Measurements from ENCODE around the gene NPY5R. TPM values are rescaled to one million over a fixed set of nuclear protein-coding genes. Genes with fewer than 3 reads are reported as not detected.

Gene NPY5R
- total RNA-seq, 1 donor from 2014 or later, result not detected

DNA sequence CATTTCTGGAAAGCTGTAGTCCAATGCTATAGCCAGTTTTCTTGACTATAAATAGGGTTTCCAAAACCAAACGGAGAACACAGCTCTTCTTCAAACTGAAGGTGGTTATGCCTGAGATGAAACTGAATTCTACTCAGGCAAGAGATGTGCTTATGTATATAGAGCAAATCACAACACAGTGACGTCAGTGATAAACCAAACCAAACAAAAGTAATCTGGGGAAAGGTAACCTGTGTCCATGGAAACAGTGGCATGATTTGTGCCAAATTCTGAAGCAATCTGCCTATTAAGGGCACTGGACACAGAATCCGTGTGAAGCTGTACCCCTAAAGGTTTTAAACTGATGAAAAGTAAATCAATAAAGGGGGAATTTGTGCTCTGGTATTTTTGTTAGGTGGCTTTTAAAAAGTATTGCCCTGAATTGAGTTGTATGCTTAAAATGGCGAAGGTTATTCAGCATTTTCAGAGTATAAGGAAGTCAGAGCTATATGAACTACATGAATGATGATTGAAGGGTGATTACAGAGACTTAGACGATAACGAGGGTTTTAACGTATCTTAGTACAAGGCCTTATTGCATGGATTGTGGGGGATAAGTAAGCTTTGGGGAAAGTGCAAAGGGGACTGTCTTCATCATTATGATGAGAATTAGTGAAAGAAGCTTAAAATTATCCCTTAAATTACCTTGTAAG, 38.6 kb downstream of the NPY5R start:
- intact Hi-C loops (cut with DNase I), result no loop called here

DNA sequence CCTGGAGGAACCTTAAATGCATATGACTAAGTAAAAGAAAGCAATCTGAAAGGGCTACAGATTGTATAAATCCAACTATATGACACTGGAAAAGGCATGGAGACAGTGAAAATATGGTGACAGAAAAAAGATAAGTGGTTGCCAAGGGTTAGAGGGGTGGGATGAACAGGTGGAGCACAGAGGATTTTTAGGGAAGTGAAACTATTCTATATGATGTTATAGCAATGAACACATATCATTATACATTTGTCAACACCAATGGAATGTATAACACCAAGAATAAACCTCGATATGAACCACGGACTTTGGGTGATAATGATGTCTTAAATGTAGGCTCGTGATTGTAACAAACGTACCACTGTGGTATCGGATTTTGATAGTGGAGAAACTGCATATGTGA, 40.7 kb downstream of the NPY5R start:
- no peak for DNase-seq (ENCODE audit: low spot score)
- intact Hi-C loops (cut with DNase I), result no loop called here

More for the DNA sequence above, 38.6 kb downstream of the NPY5R start:
- DNase-seq (ENCODE audit: low spot score), result no peak

DNA sequence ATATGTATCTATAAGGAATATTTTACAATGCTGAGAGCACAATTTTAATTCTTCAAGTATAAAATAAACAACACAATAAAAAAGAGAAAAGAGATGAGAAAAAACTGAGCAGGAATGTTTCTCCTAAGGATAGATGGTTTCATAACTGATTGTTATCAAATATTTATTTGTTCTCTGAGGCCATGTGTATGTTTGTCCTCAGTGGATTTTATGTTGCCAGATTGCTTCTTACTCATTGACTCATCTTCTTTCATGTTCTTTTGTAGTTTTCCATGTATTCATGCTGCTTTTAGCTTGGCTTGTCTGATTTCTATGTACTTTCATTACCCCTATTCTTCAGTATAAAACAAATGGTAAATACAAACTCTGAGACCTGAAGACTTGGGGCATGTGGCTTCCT, 41.2 kb downstream of the NPY5R start:
- DNase-seq (ENCODE audit: low spot score), result no peak
- intact Hi-C loops (cut with DNase I), result no loop called here

DNA sequence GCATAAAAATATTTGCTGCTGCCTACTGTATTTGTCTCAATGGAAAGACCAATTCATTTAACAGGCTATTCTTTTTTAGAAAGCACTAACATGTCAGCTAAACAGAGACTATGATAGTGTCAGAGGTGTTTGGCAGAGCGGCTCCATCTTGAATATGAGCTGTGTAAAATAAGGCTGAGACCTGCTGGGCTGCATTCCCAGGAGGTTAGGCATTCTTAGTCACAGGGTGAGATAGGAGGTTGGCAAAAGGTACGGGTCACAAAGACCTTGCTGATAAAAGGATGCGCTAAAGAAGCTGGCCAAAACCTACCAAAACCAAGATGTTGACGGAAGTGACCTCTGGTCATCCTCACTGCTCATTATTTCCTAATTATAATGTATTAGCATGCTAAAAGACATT, 41.8 kb downstream of the NPY5R start:
- no peak for DNase-seq (ENCODE audit: low spot score)
- intact Hi-C loops (cut with DNase I), result no loop called here

DNA sequence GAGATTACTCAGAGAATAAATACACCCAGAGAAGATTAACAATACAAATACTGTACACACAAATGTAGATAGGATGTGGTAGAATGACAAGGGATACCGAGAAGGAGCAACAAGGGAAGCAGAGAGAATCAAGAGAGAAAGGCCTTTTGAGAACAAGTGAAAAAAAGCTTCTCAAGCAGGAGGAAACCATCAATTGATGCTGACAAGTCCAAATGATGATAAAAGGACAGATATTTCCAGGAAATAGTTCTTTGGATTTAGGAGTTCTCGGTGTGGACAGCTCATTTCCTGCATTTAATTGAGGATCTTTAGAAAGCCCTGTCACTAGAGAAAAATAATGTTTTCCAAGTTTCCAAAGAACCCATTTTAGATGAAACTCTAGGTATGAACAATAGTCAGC, 48.1 kb downstream of the NPY5R start:
- no peak for DNase-seq (ENCODE audit: low spot score)
- intact Hi-C loops (cut with DNase I), result no loop called here

DNA sequence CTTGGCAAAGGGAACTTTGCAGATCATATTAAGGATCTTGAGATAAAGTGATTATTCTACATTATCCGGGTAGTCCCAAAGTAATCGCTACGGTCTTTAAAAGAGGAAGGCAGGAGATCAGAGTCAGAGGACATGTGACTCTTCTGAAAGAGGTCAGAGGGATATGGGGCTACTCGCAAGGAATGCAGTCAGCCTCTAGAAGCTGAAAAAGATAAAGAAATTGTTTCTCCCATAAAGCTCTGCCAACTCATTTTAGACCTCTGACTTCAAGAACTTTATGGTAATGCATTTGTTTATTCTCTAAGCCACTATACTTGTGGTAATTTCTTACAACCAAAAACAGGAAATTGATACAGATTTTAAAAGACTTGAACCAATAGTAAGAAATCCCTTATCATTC, 48.6 kb downstream of the NPY5R start:
- no peak for DNase-seq (ENCODE audit: low spot score)
- intact Hi-C loops (cut with DNase I), result no loop called here

DNA sequence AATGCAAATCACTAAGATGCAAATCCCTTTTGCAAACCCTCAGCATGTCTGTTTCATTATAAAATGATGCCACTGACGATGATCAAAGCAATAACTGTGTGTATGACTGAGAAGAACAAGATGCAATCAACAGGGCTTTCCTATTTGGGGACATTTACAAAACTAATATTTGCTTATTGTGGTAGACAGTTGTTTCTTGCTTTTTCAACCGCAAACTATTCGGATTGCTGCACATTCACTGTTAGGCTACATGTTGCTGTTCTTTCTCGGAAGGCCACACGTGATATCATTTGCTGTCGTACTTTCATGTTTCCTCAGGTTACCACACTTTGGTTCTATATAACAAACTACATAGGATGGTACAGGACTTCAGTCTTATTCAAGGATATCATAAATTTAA, 49.8 kb downstream of the NPY5R start:
- intact Hi-C loops (cut with DNase I), result no loop called here
- no peak for DNase-seq (ENCODE audit: low spot score)

DNA sequence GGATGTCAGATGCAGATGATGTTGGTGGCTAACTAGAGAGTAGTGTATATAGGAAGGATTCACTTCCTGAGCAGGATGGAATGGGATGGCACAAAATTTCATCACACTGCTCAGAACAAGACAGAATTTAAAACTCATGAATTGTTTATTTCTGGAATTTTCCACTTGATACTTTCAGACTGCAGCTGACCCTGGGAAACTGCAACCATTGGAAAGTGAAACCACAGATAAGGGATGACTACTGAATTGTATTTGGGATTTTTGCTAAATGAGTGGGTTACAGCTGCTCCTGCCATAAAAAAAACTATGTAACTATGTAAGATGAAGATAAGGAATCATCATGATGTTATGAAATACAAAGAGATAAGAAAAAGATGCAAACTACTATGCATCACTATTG, 51.4 kb downstream of the NPY5R start:
- intact Hi-C loops (cut with DNase I), result no loop called here
- no peak for DNase-seq (ENCODE audit: low spot score)

DNA sequence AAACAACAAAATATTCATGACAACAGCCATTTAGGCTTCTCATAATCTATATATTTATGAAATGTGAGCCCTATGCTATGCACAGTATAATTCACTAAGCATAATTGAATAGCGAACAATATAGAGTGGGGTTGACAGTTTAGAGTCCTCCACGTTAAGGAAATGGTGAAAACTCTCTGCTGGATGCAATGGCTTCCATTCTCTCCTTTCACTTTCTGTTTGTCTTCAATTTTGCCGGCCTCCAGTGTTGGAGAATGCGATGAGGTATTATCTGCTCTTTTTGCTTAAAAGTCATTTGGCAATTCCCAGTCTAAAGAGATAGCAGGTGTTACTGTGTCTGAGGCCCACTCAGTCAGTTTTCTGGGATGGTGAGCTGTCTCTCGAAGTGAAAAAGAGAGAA, 52.1 kb downstream of the NPY5R start:
- DNase-seq (ENCODE audit: low spot score), result no peak
- intact Hi-C loops (cut with DNase I), result no loop called here

DNA sequence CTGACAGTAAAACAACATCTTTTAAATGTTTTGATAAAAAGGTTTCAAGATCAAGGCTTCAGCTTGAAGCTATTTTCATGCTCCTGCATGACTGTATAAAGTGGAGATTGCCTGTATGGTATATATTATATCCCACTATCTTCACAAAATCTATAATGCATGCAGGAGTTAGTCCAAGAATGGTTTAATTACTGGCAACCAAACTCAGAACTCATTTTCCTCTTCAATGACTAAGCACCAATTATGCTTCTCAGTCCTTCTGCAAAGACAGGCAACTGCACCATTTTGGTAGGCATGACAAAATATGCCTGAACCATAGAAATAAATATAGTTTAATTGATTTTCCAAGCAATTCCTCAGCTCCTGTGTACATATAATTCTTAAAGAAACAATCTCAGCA, 54.5 kb downstream of the NPY5R start:
- intact Hi-C loops (cut with DNase I), result no loop called here
- DNase-seq (ENCODE audit: low spot score), result no peak

DNA sequence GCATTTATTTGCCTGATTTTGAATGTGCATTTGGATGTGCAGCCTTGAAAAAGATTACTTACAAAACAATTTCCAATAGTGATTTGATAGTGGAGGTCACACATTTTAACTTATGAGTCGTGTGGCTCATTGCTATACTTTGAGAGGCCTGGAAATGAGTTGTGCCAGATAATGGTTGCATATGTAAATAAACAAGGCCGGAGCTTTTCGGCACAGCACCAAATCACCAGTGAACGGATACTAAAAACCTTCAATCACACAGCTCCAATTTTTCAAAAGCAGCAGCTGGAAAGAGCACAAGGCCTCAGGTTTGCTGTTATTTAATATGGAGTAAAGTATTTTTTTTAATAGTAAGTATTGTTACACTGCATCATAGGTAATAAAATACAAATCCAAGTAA, 57.2 kb downstream of the NPY5R start:
- intact Hi-C loops (cut with DNase I), result no loop called here
- no peak for DNase-seq (ENCODE audit: low spot score)

Other genes with a start within 250 kb of the NPY5R start
- 12.4 TPM for gene NAF1, start 177.0 kb upstream of the NPY5R start, total RNA-seq
- gene NPY1R, start 11.3 kb upstream of the NPY5R start, total RNA-seq, result 1.6 TPM
- not detected for gene TKTL2, start 129.9 kb downstream of the NPY5R start, total RNA-seq
- 12.3 TPM for gene TMA16, start 150.8 kb downstream of the NPY5R start, total RNA-seq